ENCODE measurements around the gene TMEM108.

- TF ChIP-seq CTCF (optimal IDR thresholded peaks at IDR 0.05 in 1 of 3, IDR thresholded peaks at IDR 0.05 in 1 of 3, conservative IDR thresholded peaks at IDR 0.05 in 1 of 3; ENCODE audit: extremely low read depth in 1 of 3, insufficient read depth in 2 of 3, low read length in 3 of 3) = no peak
- no peak for TF ChIP-seq EZH2 (IDR thresholded peaks at IDR 0.05; ENCODE audit: low read length)
These were observed 129.8 kb downstream of the TMEM108 start for GRCh38 chr3:133168025-133168401.

Measured in keratinocyte (primary cell).